Astrocyte of the spinal cord (primary cell): ENCODE results near the gene HOMER1.

Source experiments
- DNase-seq: peaks from one replicate; pipeline ENCODE4 v3.0.0; 2011; ENCODE audit warnings: low read depth, low spot score
- H3K4me3 ChIP-seq: 2 replicates; pipeline ENCODE4 v1.5.1; 2011; ENCODE audit warnings: low read depth, mild to moderate bottlenecking, low read length, moderate library complexity
- CTCF ChIP-seq: IDR thresholded peaks from 2 replicates; pipeline ENCODE4 v1.5.1; 2012; ENCODE audit warnings: low read depth, mild to moderate bottlenecking, low read length, inconsistent platforms
- in situ Hi-C: cut with HindIII; loops from 2 replicates; pipeline ENCODE4 v1.10.0; 2017; ENCODE audit warnings: low sequenced_read_pairs

HOMER1 gene

DNA sequence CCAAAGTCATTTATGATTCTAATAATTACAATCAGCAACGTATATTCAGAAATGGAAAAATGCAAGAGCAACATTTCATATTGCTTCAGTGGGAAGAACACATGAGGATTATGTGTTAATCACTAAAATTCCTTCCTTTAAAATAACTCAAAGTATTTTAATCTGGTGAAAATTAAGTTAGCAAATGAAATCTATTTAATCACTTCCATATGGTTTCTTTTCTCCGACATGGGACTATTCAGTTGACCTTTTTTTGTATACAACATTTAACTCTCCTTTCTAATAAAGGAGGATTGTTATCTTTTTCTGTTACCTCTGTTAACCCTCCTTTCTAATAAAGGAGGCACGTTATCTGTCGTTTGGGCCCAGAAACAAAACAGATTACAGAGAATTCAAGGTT lies 59.9 kb downstream of the HOMER1 start:
- no peak for TF ChIP-seq CTCF
- in situ Hi-C loops = no loop called here
- DNase-seq = no peak
- no peak overlapping the region for H3K4me3 ChIP-seq

GRCh38 chr5:79448336-79448735 lies 65.6 kb downstream of the HOMER1 start:
- TF ChIP-seq CTCF = no peak
- peak; percentile 52 for DNase-seq
- in situ Hi-C loops = no loop called here

GRCh38 chr5:79436821-79437220 lies 77.1 kb downstream of the HOMER1 start:
- in situ Hi-C loops = no loop called here
- H3K4me3 ChIP-seq = no peak overlapping the region
- DNase-seq = peak; percentile 10

More at GRCh38 chr5:79448336-79448735, 65.6 kb downstream of the HOMER1 start:
- H3K4me3 ChIP-seq = no peak overlapping the region

DNA sequence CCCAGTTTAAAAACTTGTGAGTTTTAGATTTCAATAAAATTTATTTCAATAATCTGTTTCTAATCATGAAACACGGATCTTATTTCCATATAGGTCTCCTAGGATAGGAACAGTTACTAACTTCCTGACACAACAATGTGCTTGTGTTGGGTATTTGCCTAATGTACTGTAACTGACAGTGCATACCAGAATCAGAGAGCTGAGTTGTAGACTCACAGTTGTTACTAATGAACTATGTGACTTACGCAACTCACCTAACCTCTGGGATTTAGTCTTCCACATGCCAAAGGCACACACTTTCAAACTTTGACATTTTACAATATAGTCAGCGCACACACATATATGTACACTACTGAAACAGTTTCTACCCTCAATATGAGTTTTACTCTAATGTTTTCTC lies 77.7 kb downstream of the HOMER1 start:
- TF ChIP-seq CTCF = no peak
- no peak overlapping the region for H3K4me3 ChIP-seq
- in situ Hi-C loops = no loop called here
- DNase-seq = peak; percentile 26

More at GRCh38 chr5:79436821-79437220, 77.1 kb downstream of the HOMER1 start:
- TF ChIP-seq CTCF = no peak

GRCh38 chr5:79430196-79430595 lies 83.7 kb downstream of the HOMER1 start:
- no peak for TF ChIP-seq CTCF
- in situ Hi-C loops = no loop called here
- no peak overlapping the region for H3K4me3 ChIP-seq
- no peak for DNase-seq

- TF ChIP-seq CTCF = no peak
- no peak for DNase-seq
- in situ Hi-C loops = no loop called here
- H3K4me3 ChIP-seq = no peak overlapping the region
Measured at GRCh38 chr5:79423296-79423695, 90.6 kb downstream of the HOMER1 start.

GRCh38 chr5:79420248-79420647 lies 93.7 kb downstream of the HOMER1 start:
- DNase-seq = no peak
- TF ChIP-seq CTCF = no peak
- H3K4me3 ChIP-seq = no peak overlapping the region
- in situ Hi-C loops = no loop called here
